HepG2 (cell line): ENCODE data around the gene PSRC1. TPM values are rescaled to one million over a fixed set of nuclear protein-coding genes. Genes with fewer than 3 reads are reported as not detected.

Experiments
- CBFB ChIP-seq: sonication (generic); formaldehyde crosslinking; IDR thresholded peaks from 2 replicates; pipeline ENCODE4 v1.4.0; 2020; ENCODE audit warnings: missing genetic modification reagents
- CCDC6 ChIP-seq: sonication (generic); formaldehyde crosslinking; IDR thresholded peaks from 2 replicates; pipeline ENCODE4 v1.8.1; 2022; ENCODE audit warnings: mild to moderate bottlenecking, missing genetic modification reagents, moderate library complexity
- GABPB1 ChIP-seq: IDR thresholded peaks from 2 replicates; pipeline ENCODE4 v1.6.1; 2016; ENCODE audit warnings: mild to moderate bottlenecking, missing genetic modification reagents, moderate library complexity, missing compliant biosample characterization
- HOXA7 ChIP-seq: sonication (generic); formaldehyde crosslinking; IDR thresholded peaks from 2 replicates; pipeline ENCODE4 v1.8.1; 2022; ENCODE audit warnings: mild to moderate bottlenecking, missing genetic modification reagents, moderate library complexity
- HOXA9 ChIP-seq: sonication (generic); formaldehyde crosslinking; IDR thresholded peaks from 2 replicates; pipeline ENCODE4 v1.8.1; 2022; ENCODE audit warnings: missing genetic modification reagents, mild to moderate bottlenecking, moderate library complexity, borderline replicate concordance
- JUND ChIP-seq: sonication (generic); formaldehyde crosslinking; IDR thresholded peaks from 2 replicates; pipeline ENCODE4 v1.8.0; 2022; ENCODE audit warnings: mild to moderate bottlenecking, missing genetic modification reagents
- KLF13 ChIP-seq: sonication (generic); formaldehyde crosslinking; IDR thresholded peaks from 2 replicates; pipeline ENCODE4 v1.4.0; 2020; ENCODE audit warnings: mild to moderate bottlenecking, missing genetic modification reagents
- MED1 ChIP-seq: sonication (generic); formaldehyde crosslinking; IDR thresholded peaks from 2 replicates; pipeline ENCODE4 v1.4.0; 2020; ENCODE audit warnings: missing genetic modification reagents
- POGZ ChIP-seq: sonication (generic); formaldehyde crosslinking; IDR thresholded peaks from 2 replicates; pipeline ENCODE4 v1.4.0; 2020; ENCODE audit warnings: mild to moderate bottlenecking, missing genetic modification reagents
- RBM39 ChIP-seq: fragments of 200-400 bp; formaldehyde crosslinking; IDR thresholded peaks from one replicate; pipeline ENCODE4 v1.6.1; 2018; ENCODE audit warnings: antibody characterized with exemption, mild to moderate bottlenecking, low read depth, low read length; ENCODE audit not compliant: poor library complexity, severe bottlenecking
- RFXAP ChIP-seq: sonication (generic); formaldehyde crosslinking; IDR thresholded peaks from 2 replicates; pipeline ENCODE4 v1.4.0; 2020; ENCODE audit warnings: missing genetic modification reagents, borderline replicate concordance
- SMARCE1 ChIP-seq: fragments of 450-650 bp; IDR thresholded peaks from 2 replicates; pipeline ENCODE4 v1.6.1; 2017; ENCODE audit warnings: borderline replicate concordance
- ZNF329 ChIP-seq: sonication (generic); formaldehyde crosslinking; IDR thresholded peaks from 2 replicates; pipeline ENCODE4 v1.9.0; 2021; ENCODE audit warnings: low read depth, mild to moderate bottlenecking, missing genetic modification reagents
- ZSCAN21 ChIP-seq: sonication (generic); formaldehyde crosslinking; IDR thresholded peaks from 2 replicates; pipeline ENCODE4 v1.8.0; 2022; ENCODE audit warnings: mild to moderate bottlenecking, missing genetic modification reagents, moderate library complexity, borderline replicate concordance
- polyA plus RNA-seq, 8 experiments: library from polyadenylated mRNA; depleted of rRNA in 3 of 8; stranded (reverse) in 7 of 8; unstranded in 1 of 8; fragments of >200 nt; fragmentation: Illumina TruSeq in 4 of 8; extraction: Trizol in 4 of 8; gene quantifications; 2 replicates each; pipeline versions ENCODE4 v1.2.1 to v1.2.3, GENCODE V29; 2011 to 2016; ENCODE audit warnings: low read depth in 4 of 8, missing spikeins in 1 of 8, mixed read lengths in 1 of 8; ENCODE audit not compliant: insufficient read depth in 1 of 8
- total RNA-seq, 5 experiments: library from RNA; depleted of rRNA; stranded (reverse); fragments of >200 nt; fragmentation: Illumina TruSeq; extraction: Trizol; gene quantifications; 2 replicates each; pipeline ENCODE4 v1.2.3, GENCODE V29; 2016; ENCODE audit warnings: low read depth in 1 of 5
- TF ChIP-seq, protein P1 (sequence below): sonication (generic); formaldehyde crosslinking; IDR thresholded peaks from 2 replicates; pipeline ENCODE4 v1.5.1; 2020; ENCODE audit warnings: mild to moderate bottlenecking, missing genetic modification reagents
- TF ChIP-seq, protein P2 (sequence below): sonication (generic); formaldehyde crosslinking; IDR thresholded peaks from 2 replicates; pipeline ENCODE4 v1.8.1; 2023; ENCODE audit warnings: mild to moderate bottlenecking, missing genetic modification reagents, borderline replicate concordance
- TF ChIP-seq, protein P3 (sequence below): sonication (generic); formaldehyde crosslinking; IDR thresholded peaks from 2 replicates; pipeline ENCODE4 v1.4.0; 2020; ENCODE audit warnings: missing genetic modification reagents
- TF ChIP-seq, protein P4 (sequence below): sonication (generic); formaldehyde crosslinking; IDR thresholded peaks from 2 replicates; pipeline ENCODE4 v1.4.0; 2020; ENCODE audit warnings: missing genetic modification reagents, mild to moderate bottlenecking, borderline replicate concordance

Gene PSRC1
- total and polyA plus RNA-seq, 2 of the 13 experiments (the other 11 are each of a cell fraction or from before 2014, with no cell fraction given): 28.6 to 30.3 TPM

- TF ChIP-seq SMARCE1 (no peak), RBM39 (no peak), HOXA7 (no peak), CBFB (CRISPR knock-in tag) (no peak; the same call in 1 of the 2 replicates), ZSCAN21 (CRISPR knock-in tag) (no peak), HOXA9 (CRISPR knock-in tag) (no peak), MED1 (CRISPR knock-in tag) (no peak; the same call in 1 of the 2 replicates), GABPB1 (CRISPR knock-in tag) (peak; percentile 50; the same call in 1 of the 2 replicates), JUND (CRISPR knock-in tag) (no peak; the same call in 1 of the 2 replicates), CCDC6 (CRISPR knock-in tag) (no peak), POGZ (CRISPR knock-in tag) (0 out of 2 replicates have a peak, but pooled peaks have one; percentile 2), RFXAP (CRISPR knock-in tag) (no peak), ZNF329 (CRISPR knock-in tag) (no peak), KLF13 (CRISPR knock-in tag) (no peak)
- TF ChIP-seq, protein P1, sequence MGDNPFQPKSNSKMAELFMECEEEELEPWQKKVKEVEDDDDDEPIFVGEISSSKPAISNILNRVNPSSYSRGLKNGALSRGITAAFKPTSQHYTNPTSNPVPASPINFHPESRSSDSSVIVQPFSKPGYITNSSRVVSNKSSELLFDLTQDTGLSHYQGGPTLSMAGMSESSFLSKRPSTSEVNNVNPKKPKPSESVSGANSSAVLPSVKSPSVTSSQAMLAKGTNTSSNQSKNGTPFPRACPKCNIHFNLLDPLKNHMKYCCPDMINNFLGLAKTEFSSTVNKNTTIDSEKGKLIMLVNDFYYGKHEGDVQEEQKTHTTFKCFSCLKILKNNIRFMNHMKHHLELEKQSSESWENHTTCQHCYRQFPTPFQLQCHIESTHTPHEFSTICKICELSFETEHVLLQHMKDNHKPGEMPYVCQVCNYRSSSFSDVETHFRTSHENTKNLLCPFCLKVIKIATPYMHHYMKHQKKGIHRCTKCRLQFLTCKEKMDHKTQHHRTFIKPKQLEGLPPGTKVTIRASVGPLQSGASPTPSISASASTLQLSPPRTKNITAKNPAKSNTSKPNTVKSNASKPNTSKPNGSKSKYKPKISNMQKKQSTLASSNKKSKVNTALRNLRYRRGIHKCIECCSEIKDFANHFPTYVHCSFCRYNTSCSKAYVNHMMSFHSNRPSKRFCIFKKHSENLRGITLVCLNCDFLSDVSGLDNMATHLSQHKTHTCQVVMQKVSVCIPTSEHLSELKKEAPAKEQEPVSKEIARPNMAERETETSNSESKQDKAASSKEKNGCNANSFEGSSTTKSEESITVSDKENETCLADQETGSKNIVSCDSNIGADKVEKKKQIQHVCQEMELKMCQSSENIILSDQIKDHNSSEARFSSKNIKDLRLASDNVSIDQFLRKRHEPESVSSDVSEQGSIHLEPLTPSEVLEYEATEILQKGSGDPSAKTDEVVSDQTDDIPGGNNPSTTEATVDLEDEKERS (CRISPR knock-in tag): no peak
- TF ChIP-seq, protein P2, sequence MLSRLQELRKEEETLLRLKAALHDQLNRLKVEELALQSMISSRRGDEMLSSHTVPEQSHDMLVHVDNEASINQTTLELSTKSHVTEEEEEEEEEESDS (CRISPR knock-in tag): no peak
- TF ChIP-seq, protein P3, sequence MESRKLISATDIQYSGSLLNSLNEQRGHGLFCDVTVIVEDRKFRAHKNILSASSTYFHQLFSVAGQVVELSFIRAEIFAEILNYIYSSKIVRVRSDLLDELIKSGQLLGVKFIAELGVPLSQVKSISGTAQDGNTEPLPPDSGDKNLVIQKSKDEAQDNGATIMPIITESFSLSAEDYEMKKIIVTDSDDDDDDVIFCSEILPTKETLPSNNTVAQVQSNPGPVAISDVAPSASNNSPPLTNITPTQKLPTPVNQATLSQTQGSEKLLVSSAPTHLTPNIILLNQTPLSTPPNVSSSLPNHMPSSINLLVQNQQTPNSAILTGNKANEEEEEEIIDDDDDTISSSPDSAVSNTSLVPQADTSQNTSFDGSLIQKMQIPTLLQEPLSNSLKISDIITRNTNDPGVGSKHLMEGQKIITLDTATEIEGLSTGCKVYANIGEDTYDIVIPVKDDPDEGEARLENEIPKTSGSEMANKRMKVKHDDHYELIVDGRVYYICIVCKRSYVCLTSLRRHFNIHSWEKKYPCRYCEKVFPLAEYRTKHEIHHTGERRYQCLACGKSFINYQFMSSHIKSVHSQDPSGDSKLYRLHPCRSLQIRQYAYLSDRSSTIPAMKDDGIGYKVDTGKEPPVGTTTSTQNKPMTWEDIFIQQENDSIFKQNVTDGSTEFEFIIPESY: no peak
- TF ChIP-seq, protein P4, sequence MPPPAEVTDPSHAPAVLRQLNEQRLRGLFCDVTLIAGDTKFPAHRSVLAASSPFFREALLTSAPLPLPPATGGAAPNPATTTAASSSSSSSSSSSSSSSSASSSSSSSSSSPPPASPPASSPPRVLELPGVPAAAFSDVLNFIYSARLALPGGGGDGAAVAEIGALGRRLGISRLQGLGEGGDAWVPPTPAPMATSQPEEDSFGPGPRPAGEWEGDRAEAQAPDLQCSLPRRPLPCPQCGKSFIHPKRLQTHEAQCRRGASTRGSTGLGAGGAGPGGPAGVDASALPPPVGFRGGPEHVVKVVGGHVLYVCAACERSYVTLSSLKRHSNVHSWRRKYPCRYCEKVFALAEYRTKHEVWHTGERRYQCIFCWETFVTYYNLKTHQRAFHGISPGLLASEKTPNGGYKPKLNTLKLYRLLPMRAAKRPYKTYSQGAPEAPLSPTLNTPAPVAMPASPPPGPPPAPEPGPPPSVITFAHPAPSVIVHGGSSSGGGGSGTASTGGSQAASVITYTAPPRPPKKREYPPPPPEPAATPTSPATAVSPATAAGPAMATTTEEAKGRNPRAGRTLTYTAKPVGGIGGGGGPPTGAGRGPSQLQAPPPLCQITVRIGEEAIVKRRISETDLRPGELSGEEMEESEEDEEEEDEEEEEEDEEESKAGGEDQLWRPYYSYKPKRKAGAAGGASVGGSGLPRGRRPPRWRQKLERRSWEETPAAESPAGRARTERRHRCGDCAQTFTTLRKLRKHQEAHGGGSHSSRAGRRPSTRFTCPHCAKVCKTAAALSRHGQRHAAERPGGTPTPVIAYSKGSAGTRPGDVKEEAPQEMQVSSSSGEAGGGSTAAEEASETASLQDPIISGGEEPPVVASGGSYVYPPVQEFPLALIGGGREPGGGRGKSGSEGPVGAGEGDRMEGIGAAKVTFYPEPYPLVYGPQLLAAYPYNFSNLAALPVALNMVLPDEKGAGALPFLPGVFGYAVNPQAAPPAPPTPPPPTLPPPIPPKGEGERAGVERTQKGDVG (CRISPR knock-in tag): no peak
These were observed 16.8 kb upstream of the PSRC1 start (continued) for GRCh38 chr1:109299558-109300343.
